Gastrocnemius medialis (tissue), 4 donors: Measurements from ENCODE around the gene PCDHGC3. TPM values are rescaled to one million over a fixed set of nuclear protein-coding genes. Genes with fewer than 3 reads are reported as not detected.

Experiments used
- ATAC-seq, 2 donors: fragments of 150-250 bp; one replicate each; pipeline ENCODE4 v1.9.1; 2016
- DNase-seq, 2 donors: peaks; one replicate each; pipeline ENCODE4 v3.0.0-alpha.2; 2019
- H3K27ac ChIP-seq, 4 donors: fragments of 200-600 bp; sonication (generic); 1 replicate in 1 of 4; 2 replicates in 3 of 4; pipeline ENCODE4 v1.5.1; 2016 to 2018; ENCODE audit warnings: mild to moderate bottlenecking in 2 of 4, moderate library complexity in 1 of 4
- H3K27me3 ChIP-seq, 3 donors: fragments of 200-600 bp; sonication (generic) in 2 of 3; 1 replicate in 1 of 3; 2 replicates in 2 of 3; pipeline versions ENCODE4 v1.5.1 to v1.6.0; 2016 to 2019; ENCODE audit warnings: mild to moderate bottlenecking in 1 of 3, moderate library complexity in 1 of 3
- H3K36me3 ChIP-seq, 2 donors: fragments of 200-600 bp; sonication (generic) in 1 of 2; one replicate each; pipeline ENCODE4 v1.5.1; 2017 to 2018
- H3K4me1 ChIP-seq, 2 donors: fragments of 200-600 bp; sonication (generic) in 1 of 2; one replicate each; pipeline ENCODE4 v1.5.1; 2016 to 2017; ENCODE audit warnings: mild to moderate bottlenecking in 2 of 2
- H3K4me3 ChIP-seq, 4 donors: fragments of 200-600 bp; sonication (generic) in 3 of 4; 1 replicate in 1 of 4; 2 replicates in 3 of 4; pipeline ENCODE4 v1.5.1; 2016 to 2019; ENCODE audit warnings: mild to moderate bottlenecking in 2 of 4
- H3K9me3 ChIP-seq, 3 donors: fragments of 200-600 bp; sonication (generic) in 2 of 3; 1 replicate in 1 of 3; 2 replicates in 2 of 3; pipeline ENCODE4 v1.5.1; 2016 to 2019
- POLR2A ChIP-seq, 2 donors: fragments of 450-650 bp; IDR thresholded peaks; one replicate each; pipeline ENCODE4 v1.6.1; 2017; ENCODE audit warnings: antibody characterized with exemption in 2 of 2, mild to moderate bottlenecking in 2 of 2, moderate library complexity in 2 of 2
- in situ Hi-C, 4 donors: fragments of 200-750 bp; cut with MboI; loops; one replicate each; pipeline versions ENCODE4 v1.15.0 to v1.8.0; 2017; ENCODE audit warnings: low sequenced_read_pairs in 4 of 4
- intact Hi-C: fragments of 100-400 bp; cut with DNase I; formaldehyde crosslinking; loops from one replicate; pipeline ENCODE4 v1.15.1; 2023; ENCODE audit warnings: low total_unique reads
- total RNA-seq, 4 donors: library from RNA; depleted of rRNA; stranded (reverse); fragments of >200 nt; gene quantifications; one replicate each; pipeline versions ENCODE4 v1.1.0 to v1.2.3, GENCODE V29; 2016
- TF ChIP-seq, protein P1 (sequence below), 5 experiments: fragments of 450-650 bp in 3 of 5; fragments of 200-600 bp in 2 of 5; sonication (generic) in 2 of 5; IDR thresholded peaks in 4 of 5; conservative IDR thresholded peaks in 1 of 5; 1 replicate in 4 of 5; 2 replicates in 1 of 5; pipeline ENCODE4 v1.5.1; 2016 to 2019; ENCODE audit warnings: antibody characterized with exemption in 5 of 5, mild to moderate bottlenecking in 3 of 5, moderate library complexity in 3 of 5

Gene PCDHGC3
- total RNA-seq, 4 donors from 2014 or later, result 11.8 to 14.5 (median 13.8) TPM

DNA sequence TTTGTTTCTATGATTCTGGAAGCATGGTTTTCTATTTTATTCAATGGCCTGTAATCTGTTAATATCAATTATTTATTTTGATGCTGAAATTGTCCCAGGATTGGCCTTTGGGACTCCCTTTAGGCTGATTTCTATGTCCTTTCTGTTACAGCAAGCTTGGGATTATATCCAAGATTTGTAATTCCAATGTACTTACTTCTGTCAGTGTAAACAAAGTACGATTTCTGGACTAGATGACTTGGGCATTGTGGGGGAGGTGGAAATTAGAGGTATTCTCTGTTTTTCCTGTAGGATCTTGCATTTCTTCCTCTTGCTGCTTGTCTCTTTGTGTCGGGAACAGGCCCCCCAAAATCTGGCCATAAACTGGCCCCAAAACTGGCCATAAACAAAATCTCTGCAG, 41.8 kb upstream of the PCDHGC3 start:
- H3K4me1 ChIP-seq, result peaks cover 0 to 10% of the 10 kb centered on the region in 2 donors
- no peaks in the 10 kb centered on the region for H3K27me3 ChIP-seq
- no peak overlapping the region for H3K27ac ChIP-seq
- H3K9me3 ChIP-seq, result no peaks in the 10 kb centered on the region
- no peak for ATAC-seq
- intact Hi-C loops (no loop called here), in situ Hi-C loops (no loop called here)
- TF ChIP-seq, protein P1, sequence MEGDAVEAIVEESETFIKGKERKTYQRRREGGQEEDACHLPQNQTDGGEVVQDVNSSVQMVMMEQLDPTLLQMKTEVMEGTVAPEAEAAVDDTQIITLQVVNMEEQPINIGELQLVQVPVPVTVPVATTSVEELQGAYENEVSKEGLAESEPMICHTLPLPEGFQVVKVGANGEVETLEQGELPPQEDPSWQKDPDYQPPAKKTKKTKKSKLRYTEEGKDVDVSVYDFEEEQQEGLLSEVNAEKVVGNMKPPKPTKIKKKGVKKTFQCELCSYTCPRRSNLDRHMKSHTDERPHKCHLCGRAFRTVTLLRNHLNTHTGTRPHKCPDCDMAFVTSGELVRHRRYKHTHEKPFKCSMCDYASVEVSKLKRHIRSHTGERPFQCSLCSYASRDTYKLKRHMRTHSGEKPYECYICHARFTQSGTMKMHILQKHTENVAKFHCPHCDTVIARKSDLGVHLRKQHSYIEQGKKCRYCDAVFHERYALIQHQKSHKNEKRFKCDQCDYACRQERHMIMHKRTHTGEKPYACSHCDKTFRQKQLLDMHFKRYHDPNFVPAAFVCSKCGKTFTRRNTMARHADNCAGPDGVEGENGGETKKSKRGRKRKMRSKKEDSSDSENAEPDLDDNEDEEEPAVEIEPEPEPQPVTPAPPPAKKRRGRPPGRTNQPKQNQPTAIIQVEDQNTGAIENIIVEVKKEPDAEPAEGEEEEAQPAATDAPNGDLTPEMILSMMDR (IDR thresholded peaks at IDR 0.05 in 4 of 5, conservative IDR thresholded peaks at IDR 0.05 in 1 of 5), result no peak
- TF ChIP-seq POLR2A (IDR thresholded peaks at IDR 0.05), result no peak
- DNase-seq, result no peak
- H3K36me3 ChIP-seq, result no peaks in the 10 kb centered on the region
- no peak overlapping the region for H3K4me3 ChIP-seq

DNA sequence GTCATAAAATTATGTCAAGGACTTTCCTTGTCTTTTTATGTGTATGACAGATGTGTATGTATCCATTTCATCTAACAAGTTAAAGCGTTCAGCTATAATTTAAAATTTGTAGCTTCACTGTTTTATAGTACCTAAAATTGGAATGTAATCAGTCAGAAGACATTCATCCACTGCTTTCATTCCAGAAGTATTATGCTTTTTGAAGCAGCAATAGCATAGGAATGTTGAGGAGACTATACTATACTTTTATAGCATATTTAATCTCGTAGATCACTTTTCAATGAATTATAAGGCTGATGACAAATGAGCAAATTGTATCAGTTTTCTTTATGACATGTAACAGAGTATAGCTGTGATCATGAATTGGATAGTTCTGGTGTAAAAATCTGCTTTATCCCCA, 38.5 kb upstream of the PCDHGC3 start:
- Histone ChIP-seq H3K36me3 (no peaks in the 10 kb centered on the region), H3K4me3 (no peak overlapping the region), H3K9me3 (no peaks in the 10 kb centered on the region), H3K27ac (no peak overlapping the region), H3K27me3 (no peaks in the 10 kb centered on the region), H3K4me1 (no peaks in the 10 kb centered on the region)
- in situ Hi-C loops, result no loop called here
- TF ChIP-seq, protein P1 (IDR thresholded peaks at IDR 0.05 in 4 of 5, conservative IDR thresholded peaks at IDR 0.05 in 1 of 5), result no peak
- TF ChIP-seq POLR2A (IDR thresholded peaks at IDR 0.05), result no peak
- DNase-seq (no peak), ATAC-seq (no peak)
- intact Hi-C loops, result no loop called here

DNA sequence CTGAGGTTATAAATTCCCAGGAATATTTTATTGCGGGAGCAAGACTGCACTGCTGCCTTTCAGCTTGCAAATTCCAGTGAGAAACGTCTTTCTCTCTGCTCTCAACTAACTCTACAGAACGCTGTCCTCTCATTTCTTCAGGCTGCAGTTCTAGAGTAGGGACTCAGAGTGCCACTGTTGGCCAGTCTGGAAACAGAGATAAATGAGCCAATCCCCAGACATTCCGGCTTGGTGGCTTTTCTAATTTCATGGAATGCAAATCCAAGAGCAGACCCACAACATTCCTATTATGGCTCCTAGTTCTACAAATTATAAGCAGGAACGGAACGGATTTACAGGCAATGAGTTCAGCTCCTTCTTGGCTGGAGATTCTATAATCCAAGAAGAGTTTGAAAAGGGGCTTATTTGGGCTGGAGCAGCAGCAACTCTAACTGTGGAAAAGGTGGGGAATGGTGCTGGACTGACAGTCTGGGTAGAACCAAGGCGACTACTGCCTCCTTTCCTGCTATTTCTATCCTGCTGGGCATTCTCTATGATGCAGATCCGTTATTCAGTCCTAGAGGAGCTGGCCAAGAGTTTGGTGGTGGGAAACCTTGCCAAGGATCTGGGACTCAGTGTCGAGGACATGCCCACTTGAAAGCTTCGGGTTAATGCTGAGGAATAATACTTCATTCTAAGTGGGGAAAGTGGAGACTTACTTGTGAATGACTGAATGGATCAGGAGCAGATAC, 36.2 kb upstream of the PCDHGC3 start:
- Histone ChIP-seq H3K27me3 (no peaks in the 10 kb centered on the region), H3K4me3 (no peak overlapping the region), H3K4me1 (no peaks in the 10 kb centered on the region), H3K9me3 (no peaks in the 10 kb centered on the region), H3K27ac (no peak overlapping the region), H3K36me3 (no peaks in the 10 kb centered on the region)
- intact Hi-C loops, result no loop called here
- DNase-seq (no peak), ATAC-seq (no peak)
- TF ChIP-seq, protein P1 (IDR thresholded peaks at IDR 0.05 in 4 of 5, conservative IDR thresholded peaks at IDR 0.05 in 1 of 5), result no peak
- no peak for TF ChIP-seq POLR2A (IDR thresholded peaks at IDR 0.05)
- in situ Hi-C loops, result no loop called here

DNA sequence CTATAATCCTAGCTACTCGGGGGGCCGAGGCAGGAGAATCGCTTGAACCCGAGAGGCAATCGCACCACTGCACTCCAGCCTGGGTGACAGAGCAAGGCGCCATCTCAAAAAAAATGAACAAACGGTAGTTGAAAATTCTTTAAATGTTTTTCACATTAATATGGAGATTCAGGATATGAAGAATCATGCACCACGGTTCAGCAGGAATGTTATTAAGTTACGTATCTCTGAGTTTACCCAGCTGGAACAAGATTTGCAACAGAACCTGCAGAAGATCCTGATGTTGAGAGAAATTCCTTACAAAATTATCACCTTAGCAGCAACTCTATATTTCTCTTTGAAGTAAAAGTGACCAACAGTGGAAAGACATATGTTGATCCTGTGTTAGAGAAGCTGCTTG, 35.4 kb upstream of the PCDHGC3 start:
- H3K9me3 ChIP-seq, result no peaks in the 10 kb centered on the region
- DNase-seq (no peak), ATAC-seq (no peak)
- H3K27me3 ChIP-seq, result no peaks in the 10 kb centered on the region
- no peaks in the 10 kb centered on the region for H3K36me3 ChIP-seq
- intact Hi-C loops (no loop called here), in situ Hi-C loops (no loop called here)
- no peak overlapping the region for H3K4me3 ChIP-seq
- H3K4me1 ChIP-seq, result no peaks in the 10 kb centered on the region
- H3K27ac ChIP-seq, result no peak overlapping the region
- TF ChIP-seq POLR2A (IDR thresholded peaks at IDR 0.05), result no peak
- TF ChIP-seq, protein P1 (IDR thresholded peaks at IDR 0.05 in 4 of 5, conservative IDR thresholded peaks at IDR 0.05 in 1 of 5), result no peak
